T-helper 2 cell treated with Interferon-gamma antibody and Interleukin-4, amounts not matched to agents 100 ng/mL and 5 ng/mL, for 36 hours (primary cell): ENCODE measurements around the gene DLK2. TPM values are rescaled to one million over a fixed set of nuclear protein-coding genes. Genes with fewer than 3 reads are reported as not detected.
"Not testable (repeated sequence)": the region's sequence is repeated elsewhere in the genome, so short reads cannot be mapped to it uniquely, and the experiment has no call there.

Experiments used
- intact Hi-C: fragments of 100-400 bp; cut with micrococcal nuclease; formaldehyde crosslinking; loops from one replicate; pipeline ENCODE4 v1.15.1; 2023
- total RNA-seq: library from RNA; stranded (reverse); gene quantifications from 2 replicates; pipeline ENCODE4 v1.2.3, GENCODE V29; 2022

DLK2 gene
- total RNA-seq, result 0.20 and 0.45 TPM in 2 replicates

DNA sequence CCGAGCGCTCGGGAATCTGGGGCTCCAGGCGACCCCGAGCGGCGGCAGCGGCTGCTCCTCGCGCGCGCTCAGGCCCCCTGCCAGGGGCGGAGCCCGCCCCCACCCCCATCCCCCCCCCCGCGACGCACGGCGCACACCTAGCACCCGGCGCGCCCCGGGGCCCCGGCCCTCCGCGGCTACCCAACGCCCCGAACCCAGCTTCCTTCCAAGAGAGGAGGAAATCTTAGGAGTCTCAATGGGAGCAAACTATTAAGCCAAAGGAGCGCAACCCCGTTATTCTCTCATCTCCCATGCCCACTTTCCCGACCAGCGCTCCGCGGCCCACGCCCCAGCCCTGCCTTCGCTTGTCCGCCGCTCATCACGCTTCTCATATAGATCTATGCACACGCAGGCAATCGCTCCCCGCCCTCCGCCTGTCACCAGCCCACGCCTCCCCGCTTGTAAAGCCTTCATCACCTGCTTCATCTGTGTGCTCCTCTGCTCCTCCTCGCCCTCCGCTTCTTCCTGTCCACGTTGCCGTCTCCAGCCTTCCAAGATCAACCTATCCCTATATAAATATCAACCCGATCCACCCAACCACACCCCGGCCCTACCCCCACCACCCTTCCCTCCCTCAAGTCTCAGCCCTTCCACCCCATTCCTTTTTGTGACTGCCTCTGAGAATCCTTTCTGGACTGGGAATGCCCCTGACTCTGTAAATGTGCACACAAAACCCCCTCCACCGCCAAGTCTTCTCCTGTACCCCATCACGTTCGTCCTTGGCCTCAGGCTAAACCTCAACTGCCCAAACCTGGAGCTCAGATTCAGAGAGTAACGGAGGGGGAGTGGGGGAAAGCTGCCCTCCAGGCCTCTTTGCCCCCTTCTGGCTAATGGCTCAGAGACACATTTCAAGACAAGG lies at the start of gene DLK2:
TSS of gene DLK2 (minus strand) at position 18 of the 898 bp plus-strand sequence. CDS start 723 bp downstream, outside the sequence.
- intact Hi-C loops, result loop anchor here (2.0 kb wide), 2 partner anchors 27 to 61 kb away; partner anchors contain the start of genes POLR1C and YIPF3

GRCh38 chr6:43503443-43503842 lies 48.1 kb upstream of the DLK2 start:
- intact Hi-C loops, result no loop called here

DNA sequence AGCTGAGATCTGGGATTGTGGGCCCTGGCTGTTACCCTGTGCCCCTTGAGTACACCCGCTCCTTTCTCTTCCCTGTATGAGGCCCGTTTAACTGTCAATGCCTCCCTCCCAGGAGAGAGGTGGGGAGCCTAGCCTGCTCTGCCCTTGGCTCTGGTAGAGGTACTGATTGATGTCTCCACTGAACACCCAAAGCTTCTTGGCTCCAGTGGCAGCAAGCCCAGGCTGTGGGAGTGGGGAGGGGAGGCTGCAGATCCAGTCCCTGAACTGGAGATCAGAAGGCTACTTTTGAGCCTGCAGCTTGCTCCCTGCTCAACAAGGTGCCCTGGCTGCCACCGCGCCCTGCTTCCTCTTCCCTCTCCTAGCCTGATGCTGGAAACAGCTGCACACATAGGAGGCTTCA lies 47.3 kb upstream of the DLK2 start:
- intact Hi-C loops, result no loop called here

- intact Hi-C loops, result no loop called here
Measured at GRCh38 chr6:43500921-43501320, 45.6 kb upstream of the DLK2 start.

- intact Hi-C loops, result no loop called here
Measured at GRCh38 chr6:43499028-43499815, 43.9 kb upstream of the DLK2 start.

DNA sequence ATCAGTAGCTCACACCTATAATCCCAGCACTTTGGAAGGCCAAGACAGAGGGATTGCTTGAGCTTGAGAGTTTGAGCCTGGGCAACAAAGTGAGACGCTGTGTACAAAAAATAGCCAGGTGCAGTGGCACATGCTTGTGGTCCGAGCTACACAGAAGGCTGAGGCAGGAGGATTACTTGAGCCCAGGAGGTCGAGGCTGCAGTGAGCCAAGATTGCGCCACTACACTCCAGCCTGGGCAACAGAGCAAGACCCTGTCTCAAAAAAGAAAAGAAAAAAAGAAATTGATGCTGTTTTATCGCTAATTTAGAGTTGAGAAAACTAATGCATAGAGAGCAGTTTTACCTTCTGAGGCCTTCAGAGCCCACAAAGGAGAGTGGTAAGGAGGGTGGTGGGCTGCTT lies 42.9 kb upstream of the DLK2 start:
- intact Hi-C loops, result not testable (repeated sequence)

DNA sequence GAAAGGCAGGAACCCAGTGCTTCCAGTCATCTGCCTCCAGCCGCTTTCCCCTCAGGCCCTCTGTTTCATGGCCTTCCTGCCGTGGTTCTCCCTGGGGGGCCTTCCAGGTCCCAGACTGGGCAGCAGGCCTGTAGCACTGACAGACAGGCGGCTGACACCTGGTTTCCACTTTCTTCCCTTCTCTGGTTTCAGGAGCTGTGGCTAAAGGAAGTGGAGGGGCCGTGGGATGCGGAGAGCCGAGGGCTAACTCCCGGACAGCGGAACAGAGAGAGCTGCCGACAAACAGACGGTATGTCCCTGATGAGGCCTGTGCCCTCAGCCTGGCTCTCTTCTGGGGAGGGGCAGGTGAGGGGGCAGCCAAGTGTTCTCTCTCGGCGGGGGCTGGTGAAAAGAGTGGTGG lies 42.3 kb upstream of the DLK2 start:
- intact Hi-C loops, result no loop called here

DNA sequence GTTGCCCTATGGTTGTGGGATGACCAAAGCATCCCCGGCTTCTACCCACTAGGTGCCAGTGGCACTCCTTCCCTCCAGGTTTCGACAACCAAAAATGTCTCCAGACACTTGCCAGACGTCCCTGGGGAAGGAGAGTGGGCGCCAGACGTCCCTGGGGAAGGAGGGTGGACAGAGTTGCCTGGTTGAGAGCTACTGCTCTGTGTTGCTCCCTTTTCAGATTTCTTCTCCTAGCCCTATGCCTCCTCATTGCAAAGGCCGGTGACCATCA lies 41.7 kb upstream of the DLK2 start:
- intact Hi-C loops, result no loop called here

GRCh38 chr6:43496370-43497128 lies 41.2 kb upstream of the DLK2 start:
- intact Hi-C loops, result no loop called here

- intact Hi-C loops, result no loop called here
Measured at GRCh38 chr6:43495409-43495941, 40.1 kb upstream of the DLK2 start.

DNA sequence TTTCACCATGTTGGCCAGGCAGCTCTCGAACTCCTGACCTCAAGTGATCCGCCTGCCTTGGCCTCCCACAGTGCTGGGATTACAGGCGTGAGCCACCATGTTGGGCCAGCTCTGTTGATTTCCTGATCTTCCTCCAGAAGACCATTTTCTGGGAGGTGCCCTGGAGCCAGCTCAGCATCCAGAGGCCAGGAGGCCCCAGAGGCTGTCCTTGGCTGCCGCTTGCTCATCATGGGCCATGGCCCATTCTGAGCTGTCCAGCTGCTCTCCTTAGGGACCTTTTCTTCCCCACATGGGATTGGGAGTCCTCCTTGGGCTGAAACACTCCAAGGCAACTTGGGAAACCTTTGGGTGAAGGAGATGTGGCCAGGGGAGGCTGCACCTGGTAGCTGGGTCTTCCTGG lies 39.4 kb upstream of the DLK2 start:
- intact Hi-C loops, result no loop called here

- intact Hi-C loops, result no loop called here
Measured at GRCh38 chr6:43494321-43494720, 39.0 kb upstream of the DLK2 start.

- intact Hi-C loops, result no loop called here
Measured at GRCh38 chr6:43493833-43494232, 38.5 kb upstream of the DLK2 start.

DNA sequence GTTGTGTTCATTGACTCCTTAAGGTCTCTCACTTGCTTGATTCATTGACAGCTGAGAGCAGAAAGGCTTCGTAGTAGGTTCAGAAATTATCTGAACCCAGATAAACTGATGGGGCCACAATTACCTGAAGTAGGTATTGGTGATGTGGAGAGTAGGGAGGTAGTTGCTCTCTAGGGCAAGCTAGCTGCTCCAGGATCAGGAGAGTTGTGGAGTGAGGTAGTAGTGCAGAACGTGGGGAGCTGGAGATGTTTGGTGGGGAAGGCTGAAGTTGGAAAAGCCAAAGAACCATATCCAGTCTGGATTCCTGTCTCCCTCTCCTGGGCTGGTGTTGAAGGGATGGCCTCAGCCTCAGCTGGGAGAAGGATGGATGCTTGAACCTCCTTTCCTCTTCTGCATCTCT lies 37.9 kb upstream of the DLK2 start:
- intact Hi-C loops, result no loop called here

DNA sequence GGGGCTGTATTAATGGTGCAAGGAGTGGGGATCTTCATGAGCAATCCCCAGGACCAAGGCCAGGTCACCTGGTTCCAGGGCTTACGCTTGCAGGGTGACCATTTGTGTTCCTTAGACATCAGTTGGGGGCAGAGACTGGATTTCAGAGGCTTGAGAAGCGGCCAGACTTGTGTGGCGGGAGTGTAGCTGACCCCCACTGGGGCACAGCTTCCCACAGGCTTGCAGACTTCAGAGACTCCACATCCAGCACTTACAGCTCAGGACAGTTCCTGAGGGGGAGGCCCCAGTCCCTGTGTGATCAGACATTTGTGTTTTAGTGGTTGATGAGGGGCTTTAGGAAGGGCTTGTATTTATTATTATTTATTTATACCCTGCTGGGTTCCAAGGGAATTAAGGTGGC lies 37.3 kb upstream of the DLK2 start:
- intact Hi-C loops, result no loop called here

DNA sequence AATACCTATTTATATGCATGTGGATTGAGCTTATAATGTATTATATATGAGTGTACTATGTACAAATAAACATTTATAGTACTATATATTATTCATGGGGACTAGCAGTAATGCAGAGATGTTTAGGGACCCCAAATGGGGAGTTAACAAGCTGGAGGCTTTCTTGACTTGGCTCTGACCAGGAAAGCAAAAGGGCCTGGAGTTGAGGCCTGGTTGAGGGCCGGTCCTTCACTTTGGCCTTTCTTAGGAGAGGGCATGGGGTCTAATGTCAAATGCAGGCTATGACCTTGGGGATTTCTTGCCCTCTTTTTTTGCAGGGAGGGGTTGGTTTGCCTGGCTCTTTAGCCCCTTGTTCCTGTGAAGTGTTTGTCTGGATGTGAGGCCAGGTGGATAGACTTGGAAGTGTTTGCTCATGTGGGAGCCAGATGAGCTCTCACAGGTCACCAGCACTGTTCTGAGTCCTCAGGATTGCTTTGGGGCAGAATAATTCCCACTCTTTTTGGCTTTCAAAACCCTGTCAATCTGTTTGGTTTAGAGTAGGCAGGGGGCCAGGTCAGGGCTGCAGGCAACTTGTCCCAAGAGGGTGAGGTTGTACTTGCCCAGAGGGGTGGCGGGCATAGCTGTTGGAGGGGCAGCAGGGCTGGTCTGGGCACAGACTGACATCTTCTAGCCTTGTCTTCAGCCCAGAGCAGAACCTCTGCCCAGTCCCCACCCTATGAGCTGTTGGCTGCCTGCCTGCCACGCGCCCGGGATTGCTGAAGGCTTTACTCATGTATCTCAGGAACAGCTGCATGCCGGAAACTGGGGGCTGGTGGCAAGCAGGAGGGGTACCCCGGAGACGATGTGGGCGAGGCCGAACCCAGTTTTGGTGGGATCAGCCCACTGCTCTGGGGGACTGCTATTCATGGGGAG lies 36.7 kb upstream of the DLK2 start:
- intact Hi-C loops, result no loop called here

DNA sequence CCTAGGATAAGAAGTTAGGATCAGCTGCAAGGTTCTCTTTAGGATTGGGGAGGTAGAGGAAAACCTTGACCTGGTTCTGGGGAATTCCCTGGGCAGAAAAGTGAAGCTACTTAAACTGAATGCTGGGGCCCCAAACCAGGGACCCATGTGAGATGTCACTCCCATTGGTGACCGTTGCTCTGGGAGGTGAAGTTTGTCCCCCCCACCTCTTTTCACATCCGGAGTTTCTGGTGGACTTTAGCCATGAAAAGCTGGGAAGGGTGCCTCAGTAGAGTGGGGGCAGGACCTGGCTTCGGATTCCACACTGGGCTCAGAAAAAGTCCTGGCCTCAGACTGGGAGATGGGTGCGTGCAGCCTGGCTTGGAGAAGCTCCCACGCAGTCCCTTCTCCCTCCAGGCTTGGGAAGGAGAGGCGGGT lies 35.2 kb upstream of the DLK2 start:
- intact Hi-C loops, result no loop called here

GRCh38 chr6:43489277-43490072 lies 34.1 kb upstream of the DLK2 start:
- intact Hi-C loops, result no loop called here

- intact Hi-C loops, result no loop called here
Measured at GRCh38 chr6:43488667-43489276, 33.4 kb upstream of the DLK2 start.
